HCT116 (cell line): ENCODE measurements around the gene SLIT1.

ENCODE experiments used
- ZFX ChIP-seq: fragments of 450-650 bp; IDR thresholded peaks from 2 replicates; pipeline ENCODE4 v1.6.1; 2017
- TF ChIP-seq, protein P1 (sequence below), 3 experiments: fragments of 200-600 bp in 1 of 3; sonication (generic) in 1 of 3; IDR thresholded peaks in 2 of 3; conservative IDR thresholded peaks in 1 of 3; 2 replicates each; pipeline ENCODE4 v1.5.1; 2012 to 2017; ENCODE audit warnings: low read depth in 2 of 3, low read length in 2 of 3, antibody characterized with exemption in 1 of 3, borderline replicate concordance in 1 of 3, control low read depth in 1 of 3, mild to moderate bottlenecking in 1 of 3, mixed read lengths in 1 of 3, mixed run types in 1 of 3, moderate library complexity in 1 of 3; ENCODE audit not compliant: insufficient read depth in 1 of 3

DNA sequence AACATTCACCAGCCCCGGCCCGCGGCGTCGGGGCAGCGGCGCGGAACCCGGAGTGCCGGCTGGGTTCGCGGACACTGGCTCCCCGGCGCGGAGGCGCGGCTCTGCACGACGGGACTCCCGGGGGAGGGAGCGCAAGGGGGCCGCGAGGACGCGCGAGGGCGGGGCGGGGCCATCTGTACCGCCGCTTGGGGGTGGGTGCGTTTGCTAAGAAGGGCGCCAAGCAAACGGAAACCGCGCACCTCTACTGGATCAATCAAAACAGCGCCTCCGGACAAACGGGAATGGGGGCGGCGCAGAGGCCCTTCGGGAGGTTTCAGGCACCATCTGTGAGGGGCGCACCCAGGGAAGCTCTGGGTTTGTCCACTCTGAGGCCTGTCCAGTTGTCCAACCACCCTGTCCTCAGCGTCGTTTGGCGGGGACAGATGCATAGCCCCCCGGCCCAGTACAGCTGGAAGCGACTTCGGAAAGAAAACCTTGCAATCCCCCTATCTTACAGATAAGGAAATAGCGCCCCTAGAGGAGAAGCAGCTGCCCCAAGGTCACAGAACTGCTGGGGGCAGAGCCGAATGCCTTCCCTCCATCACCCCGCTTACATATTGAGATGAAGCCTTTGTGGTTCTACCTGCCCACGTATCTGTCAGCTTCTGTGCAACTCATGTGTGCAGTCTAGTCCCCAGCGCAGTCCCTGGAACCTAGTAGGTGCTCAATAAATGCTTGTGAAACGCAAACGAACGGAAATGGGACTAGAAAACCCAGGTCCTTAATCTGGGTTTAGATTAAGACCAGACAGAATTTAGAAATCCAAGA, 10.7 kb upstream of the SLIT1 start:
- TF ChIP-seq ZFX = no peak
- TF ChIP-seq, protein P1, sequence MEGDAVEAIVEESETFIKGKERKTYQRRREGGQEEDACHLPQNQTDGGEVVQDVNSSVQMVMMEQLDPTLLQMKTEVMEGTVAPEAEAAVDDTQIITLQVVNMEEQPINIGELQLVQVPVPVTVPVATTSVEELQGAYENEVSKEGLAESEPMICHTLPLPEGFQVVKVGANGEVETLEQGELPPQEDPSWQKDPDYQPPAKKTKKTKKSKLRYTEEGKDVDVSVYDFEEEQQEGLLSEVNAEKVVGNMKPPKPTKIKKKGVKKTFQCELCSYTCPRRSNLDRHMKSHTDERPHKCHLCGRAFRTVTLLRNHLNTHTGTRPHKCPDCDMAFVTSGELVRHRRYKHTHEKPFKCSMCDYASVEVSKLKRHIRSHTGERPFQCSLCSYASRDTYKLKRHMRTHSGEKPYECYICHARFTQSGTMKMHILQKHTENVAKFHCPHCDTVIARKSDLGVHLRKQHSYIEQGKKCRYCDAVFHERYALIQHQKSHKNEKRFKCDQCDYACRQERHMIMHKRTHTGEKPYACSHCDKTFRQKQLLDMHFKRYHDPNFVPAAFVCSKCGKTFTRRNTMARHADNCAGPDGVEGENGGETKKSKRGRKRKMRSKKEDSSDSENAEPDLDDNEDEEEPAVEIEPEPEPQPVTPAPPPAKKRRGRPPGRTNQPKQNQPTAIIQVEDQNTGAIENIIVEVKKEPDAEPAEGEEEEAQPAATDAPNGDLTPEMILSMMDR (IDR thresholded peaks at IDR 0.05 in 2 of 3, conservative IDR thresholded peaks at IDR 0.05 in 1 of 3; ENCODE audit: borderline replicate concordance in 1 of 3, insufficient read depth in 1 of 3, low read depth in 2 of 3, low read length in 2 of 3) = peak; percentile 65 to 87 (median 84); a peak in 5 of 6 replicates
